HepG2 (cell line): ENCODE measurements around the gene TUBA4A. TPM values are rescaled to one million over a fixed set of nuclear protein-coding genes. Genes with fewer than 3 reads are reported as not detected.

ENCODE experiments used
- AGO1 ChIP-seq: fragments of 200-400 bp; formaldehyde crosslinking; IDR thresholded peaks from 2 replicates; pipeline ENCODE4 v1.6.1; 2017; ENCODE audit warnings: mild to moderate bottlenecking, low read depth, low read length, moderate library complexity; ENCODE audit not compliant: poor library complexity, severe bottlenecking
- AGO2 ChIP-seq: fragments of 200-400 bp; formaldehyde crosslinking; optimal IDR thresholded peaks from 2 replicates; pipeline ENCODE3; 2017; ENCODE audit warnings: mild to moderate bottlenecking, low read depth, low read length, moderate library complexity
- HBP1 ChIP-seq: IDR thresholded peaks from 2 replicates; pipeline ENCODE4 v1.6.1; 2016; ENCODE audit warnings: low read depth, control low read depth
- HHEX ChIP-seq: IDR thresholded peaks from 2 replicates; pipeline ENCODE4 v1.6.1; 2016; ENCODE audit warnings: control low read depth
- IRF9 ChIP-seq: sonication (generic); formaldehyde crosslinking; IDR thresholded peaks from 2 replicates; pipeline ENCODE4 v1.8.0; 2022; ENCODE audit warnings: missing genetic modification reagents, mild to moderate bottlenecking, borderline replicate concordance
- NR2C2 ChIP-seq: sonication (generic); formaldehyde crosslinking; IDR thresholded peaks from 2 replicates; pipeline ENCODE4 v1.4.0; 2020; ENCODE audit warnings: missing genetic modification reagents, mild to moderate bottlenecking, moderate library complexity, borderline replicate concordance
- RFX5 ChIP-seq: IDR thresholded peaks from 2 replicates; pipeline ENCODE4 v1.6.1; 2011; ENCODE audit warnings: low read depth, low read length, improper control_type of control experiment
- ZNF276 ChIP-seq: sonication (generic); formaldehyde crosslinking; IDR thresholded peaks from 2 replicates; pipeline ENCODE4 v1.4.0; 2020; ENCODE audit warnings: mild to moderate bottlenecking, low read depth, missing genetic modification reagents
- ZNF318 ChIP-seq: sonication (generic); formaldehyde crosslinking; IDR thresholded peaks from 2 replicates; pipeline ENCODE4 v1.4.0; 2020; ENCODE audit warnings: mild to moderate bottlenecking, missing genetic modification reagents
- ZNF512 ChIP-seq: sonication (generic); formaldehyde crosslinking; IDR thresholded peaks from 2 replicates; pipeline ENCODE4 v1.4.0; 2020; ENCODE audit warnings: mild to moderate bottlenecking, missing genetic modification reagents
- ZNF768 ChIP-seq: sonication (generic); formaldehyde crosslinking; IDR thresholded peaks from 2 replicates; pipeline ENCODE4 v1.4.0; 2020; ENCODE audit warnings: missing genetic modification reagents
- polyA plus RNA-seq, 8 experiments: library from polyadenylated mRNA; depleted of rRNA in 3 of 8; stranded (reverse) in 7 of 8; unstranded in 1 of 8; fragments of >200 nt; fragmentation: Illumina TruSeq in 4 of 8; extraction: Trizol in 4 of 8; gene quantifications; 2 replicates each; pipeline versions ENCODE4 v1.2.1 to v1.2.3, GENCODE V29; 2011 to 2016; ENCODE audit warnings: low read depth in 4 of 8, missing spikeins in 1 of 8, mixed read lengths in 1 of 8; ENCODE audit not compliant: insufficient read depth in 1 of 8
- total RNA-seq, 5 experiments: library from RNA; depleted of rRNA; stranded (reverse); fragments of >200 nt; fragmentation: Illumina TruSeq; extraction: Trizol; gene quantifications; 2 replicates each; pipeline ENCODE4 v1.2.3, GENCODE V29; 2016; ENCODE audit warnings: low read depth in 1 of 5

TUBA4A gene
- total and polyA plus RNA-seq, 2 of the 13 experiments (the other 11 are each of a cell fraction or from before 2014, with no cell fraction given) = 1.3 to 12.7 TPM

GRCh38 chr2:219215871-219216534 lies 37.7 kb downstream of the TUBA4A start (continued):
- TF ChIP-seq ZNF318 (CRISPR knock-in tag) = 0 out of 2 replicates have a peak, but pooled peaks have one; percentile 42
- TF ChIP-seq ZNF768 (CRISPR knock-in tag) = peak; percentile 42; the same call in 1 of the 2 replicates
- TF ChIP-seq AGO1 = peak; percentile 32
- TF ChIP-seq ZNF512 = no peak
- no peak for TF ChIP-seq HHEX
- TF ChIP-seq ZNF276 (CRISPR knock-in tag) = peak; percentile 55; the same call in 1 of the 2 replicates
- no peak for TF ChIP-seq RFX5
- TF ChIP-seq HBP1 (CRISPR knock-in tag) = no peak
- TF ChIP-seq IRF9 (CRISPR knock-in tag) = peak; percentile 40; the same call in 1 of the 2 replicates
- TF ChIP-seq NR2C2 (CRISPR knock-in tag) = 0 out of 2 replicates have a peak, but pooled peaks have one; percentile 0
- peak; percentile 66 for TF ChIP-seq AGO2
